T-helper 17 cell (primary cell): ENCODE results near the gene SAP25. TPM values are rescaled to one million over a fixed set of nuclear protein-coding genes. Genes with fewer than 3 reads are reported as not detected.

ENCODE experiments used
- ATAC-seq: fragments of 150-1000 bp; cut with Tn5 transposase; 2 replicates; pipeline ENCODE4 v1.10.0; 2021; ENCODE audit warnings: mild to moderate bottlenecking, moderate library complexity
- DNase-seq, 3 donors: peaks; one replicate each; pipeline versions ENCODE4 v3.0.0 to v3.0.0-alpha.2; 2020 to 2021
- H3K9me3 ChIP-seq: one replicate; pipeline ENCODE4 v1.7.0; 2013; ENCODE audit warnings: low read length, mild to moderate bottlenecking; ENCODE audit not compliant: control insufficient read depth, poor library complexity, severe bottlenecking
- H3K27ac Mint-ChIP-seq: one replicate; pipeline ENCODE4 v1.8.0; 2022; ENCODE audit warnings: mild to moderate bottlenecking, moderate library complexity, mixed read lengths
- H3K27me3 Mint-ChIP-seq: one replicate; pipeline ENCODE4 v1.8.0; 2022; ENCODE audit warnings: mixed read lengths
- H3K36me3 Mint-ChIP-seq: one replicate; pipeline ENCODE4 v1.8.0; 2022; ENCODE audit warnings: low read depth, mixed read lengths
- H3K4me1 Mint-ChIP-seq: one replicate; pipeline ENCODE4 v1.8.0; 2022; ENCODE audit warnings: mild to moderate bottlenecking, mixed read lengths
- H3K4me3 Mint-ChIP-seq: one replicate; pipeline ENCODE4 v1.8.0; 2022; ENCODE audit warnings: mild to moderate bottlenecking, moderate library complexity, mixed read lengths
- total RNA-seq, 4 donors: library from RNA in 2 of 4; stranded (reverse) in 2 of 4; gene quantifications; one replicate each; pipeline ENCODE4 v1.2.3 and lab custom pipeline; 2022 to 2026

The SAP25 gene
- total RNA-seq, 2 donors from 2014 or later = 33.1 to 43.1 TPM

- peak within 1 kb of the TSS; percentile 99 for H3K4me3 Mint-ChIP-seq
- H3K4me1 Mint-ChIP-seq = peaks cover 30% of the 10 kb centered on the region
- H3K36me3 Mint-ChIP-seq = peaks cover 6% of the 10 kb centered on the region
- no peaks in the 10 kb centered on the region for H3K9me3 ChIP-seq
- H3K27me3 Mint-ChIP-seq = no peaks in the 10 kb centered on the region
- peak; percentile 49 to 70 (median 69) for DNase-seq
- ATAC-seq = peak; percentile 32
- peak within 1 kb of the TSS; percentile 98 for H3K27ac Mint-ChIP-seq
Measured at GRCh38 chr7:100585511-100586265, 12.0 kb upstream of the SAP25 start, which contains the start of gene LRCH4. Gene LRCH4 (minus strand): TSS chr7:100586129. CDS start chr7:100586100, 29 bp downstream.

DNA sequence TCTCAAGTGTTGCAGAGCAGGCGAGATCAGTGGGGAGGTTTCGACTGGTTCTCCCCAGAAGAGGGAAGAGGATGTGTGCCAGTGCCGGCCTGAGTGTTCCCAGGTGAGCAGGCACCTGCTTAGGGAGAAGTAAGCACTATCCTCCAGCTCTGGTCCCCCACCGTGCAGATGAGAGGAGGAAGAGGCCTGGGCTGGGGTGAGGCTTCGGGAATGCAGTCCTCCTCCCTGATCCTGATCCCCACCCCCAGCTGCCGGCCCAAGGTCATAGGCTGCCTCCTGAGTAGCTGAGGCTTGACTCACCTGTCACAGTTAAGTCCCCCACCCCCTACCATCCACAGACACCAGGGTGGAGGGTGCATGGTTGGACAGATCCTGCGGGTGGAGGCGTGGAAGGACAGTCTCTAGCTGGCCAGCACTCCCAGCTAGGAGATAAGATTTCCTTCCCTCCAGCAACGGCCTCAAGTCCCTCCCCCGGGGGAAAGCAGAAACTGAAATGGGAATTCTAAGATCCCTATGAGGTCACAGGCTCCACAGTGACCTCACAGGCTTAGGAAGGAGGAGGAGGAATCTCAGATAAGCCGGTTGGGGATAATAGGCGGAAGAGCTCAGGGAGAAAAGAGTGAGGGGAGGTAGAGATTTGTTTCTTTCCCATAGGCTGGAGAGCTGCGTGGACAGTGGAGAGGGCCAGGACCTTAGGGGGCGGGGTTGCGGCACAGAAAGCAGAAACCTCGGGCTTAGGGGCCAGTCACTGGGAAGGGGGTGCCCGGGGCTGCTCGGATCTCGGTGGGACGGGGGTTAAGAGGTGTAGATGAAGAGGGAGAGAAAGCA is 11.2 kb upstream of the SAP25 start:
- Mint-ChIP-seq H3K4me1 (peaks cover 30% of the 10 kb centered on the region), H3K27me3 (no peaks in the 10 kb centered on the region), H3K27ac (peak overlapping the region; percentile 98), H3K36me3 (peaks cover 6% of the 10 kb centered on the region), H3K4me3 (peak overlapping the region; percentile 99)
- no peak for ATAC-seq
- DNase-seq = no peak
- no peaks in the 10 kb centered on the region for H3K9me3 ChIP-seq

GRCh38 chr7:100584054-100584682 is 10.5 kb upstream of the SAP25 start:
- Mint-ChIP-seq H3K27ac (peak overlapping the region; percentile 98), H3K36me3 (peaks cover 6% of the 10 kb centered on the region), H3K4me3 (peak overlapping the region; percentile 99), H3K27me3 (no peaks in the 10 kb centered on the region), H3K4me1 (peaks cover 26% of the 10 kb centered on the region)
- no peak for ATAC-seq
- DNase-seq = no peak
- no peaks in the 10 kb centered on the region for H3K9me3 ChIP-seq

GRCh38 chr7:100583132-100584053 is 9.7 kb upstream of the SAP25 start:
- H3K27ac Mint-ChIP-seq = peak overlapping the region; percentile 98
- H3K4me3 Mint-ChIP-seq = peak overlapping the region; percentile 99
- peaks cover 6% of the 10 kb centered on the region for H3K36me3 Mint-ChIP-seq
- no peaks in the 10 kb centered on the region for H3K9me3 ChIP-seq
- peaks cover 25% of the 10 kb centered on the region for H3K4me1 Mint-ChIP-seq
- ATAC-seq (peak; percentile 2), DNase-seq (peak in 2 of 3 donors; percentile 28 to 41)
- H3K27me3 Mint-ChIP-seq = no peaks in the 10 kb centered on the region

DNA sequence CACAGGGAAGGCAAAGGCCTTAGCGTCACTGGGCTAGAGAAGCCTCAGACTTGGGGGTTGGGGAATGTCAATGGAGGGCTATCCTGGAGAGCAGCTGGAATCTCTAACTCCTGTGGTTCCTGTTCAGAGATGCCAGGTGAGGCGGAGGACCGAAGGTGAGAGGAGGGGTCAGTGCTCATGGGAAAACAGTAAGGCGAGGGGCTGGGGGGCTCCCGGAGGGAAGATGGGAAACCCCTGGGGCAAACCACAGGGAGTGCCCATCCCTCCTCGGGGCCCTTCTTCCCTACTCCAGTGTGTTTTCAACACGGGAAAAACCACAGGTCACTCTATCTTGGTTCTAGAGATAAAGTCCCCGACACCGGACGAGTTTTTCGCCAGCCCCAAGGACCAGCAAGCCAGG is 8.9 kb upstream of the SAP25 start:
- H3K4me3 Mint-ChIP-seq = peak overlapping the region; percentile 99
- DNase-seq (no peak), ATAC-seq (no peak)
- peaks cover 6% of the 10 kb centered on the region for H3K36me3 Mint-ChIP-seq
- H3K4me1 Mint-ChIP-seq = peaks cover 25% of the 10 kb centered on the region
- H3K27ac Mint-ChIP-seq = peak overlapping the region; percentile 98
- no peaks in the 10 kb centered on the region for H3K9me3 ChIP-seq
- H3K27me3 Mint-ChIP-seq = no peaks in the 10 kb centered on the region

- H3K4me3 Mint-ChIP-seq = peak overlapping the region; percentile 99
- peaks cover 6% of the 10 kb centered on the region for H3K36me3 Mint-ChIP-seq
- peaks cover 25% of the 10 kb centered on the region for H3K4me1 Mint-ChIP-seq
- DNase-seq (no peak), ATAC-seq (no peak)
- H3K27ac Mint-ChIP-seq = peak overlapping the region; percentile 98
- no peaks in the 10 kb centered on the region for H3K27me3 Mint-ChIP-seq
- H3K9me3 ChIP-seq = no peaks in the 10 kb centered on the region
Measured at GRCh38 chr7:100582041-100582579, 8.4 kb upstream of the SAP25 start.

DNA sequence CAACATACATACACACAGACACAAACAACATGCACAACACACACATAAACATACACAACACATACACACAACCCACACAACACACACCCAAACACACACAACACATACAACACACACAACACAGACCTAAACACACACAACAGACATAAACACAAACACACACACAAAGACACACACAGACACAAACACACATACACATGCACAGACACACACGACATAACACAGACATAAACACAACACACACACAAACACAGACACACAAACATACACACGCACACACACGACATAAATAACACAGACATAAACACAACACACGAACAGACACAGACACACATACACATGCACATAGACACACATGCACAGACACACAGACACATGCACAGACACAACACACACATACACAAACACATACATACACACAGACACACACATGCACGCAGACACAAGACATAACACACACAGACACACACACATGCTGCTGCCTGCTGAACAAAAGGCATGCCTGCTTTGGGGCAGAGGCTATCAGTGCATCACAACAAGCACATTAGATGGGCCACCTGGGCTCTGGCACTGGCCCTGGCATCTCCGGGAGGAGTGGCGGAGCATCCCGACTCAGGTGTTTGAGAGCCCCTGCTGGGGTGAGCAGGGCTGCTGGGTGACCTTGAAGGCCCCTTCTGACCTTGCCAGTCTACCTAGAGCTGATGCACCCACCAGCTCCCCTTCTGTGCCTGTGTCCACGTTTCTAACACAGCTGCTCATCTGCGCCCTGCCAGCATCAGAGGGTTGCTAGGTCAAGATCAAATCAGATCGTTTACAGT is 7.0 kb upstream of the SAP25 start:
- peaks cover 6% of the 10 kb centered on the region for H3K36me3 Mint-ChIP-seq
- H3K27ac Mint-ChIP-seq = no peak overlapping the region
- no peaks in the 10 kb centered on the region for H3K27me3 Mint-ChIP-seq
- H3K4me3 Mint-ChIP-seq = no peak overlapping the region
- ATAC-seq = no peak
- peaks cover 22% of the 10 kb centered on the region for H3K4me1 Mint-ChIP-seq
- H3K9me3 ChIP-seq = no peaks in the 10 kb centered on the region
- no peak for DNase-seq

GRCh38 chr7:100578246-100579183 is 4.8 kb upstream of the SAP25 start:
- DNase-seq = no peak
- ATAC-seq = no peak
- H3K36me3 Mint-ChIP-seq = no peaks in the 10 kb centered on the region
- no peaks in the 10 kb centered on the region for H3K9me3 ChIP-seq
- peaks cover 17% of the 10 kb centered on the region for H3K4me1 Mint-ChIP-seq
- H3K4me3 Mint-ChIP-seq = no peak overlapping the region
- H3K27ac Mint-ChIP-seq = peak overlapping the region; percentile 47
- no peaks in the 10 kb centered on the region for H3K27me3 Mint-ChIP-seq

- no peaks in the 10 kb centered on the region for H3K9me3 ChIP-seq
- Mint-ChIP-seq H3K4me3 (no peak overlapping the region), H3K27me3 (no peaks in the 10 kb centered on the region), H3K36me3 (no peaks in the 10 kb centered on the region), H3K4me1 (peaks cover 11% of the 10 kb centered on the region), H3K27ac (no peak overlapping the region)
- ATAC-seq (no peak), DNase-seq (no peak)
Measured at GRCh38 chr7:100577507-100577906, 3.8 kb upstream of the SAP25 start.

- H3K4me3 Mint-ChIP-seq = no peak overlapping the region
- DNase-seq (no peak), ATAC-seq (no peak)
- H3K27ac Mint-ChIP-seq = no peak overlapping the region
- no peaks in the 10 kb centered on the region for H3K27me3 Mint-ChIP-seq
- peaks cover 9% of the 10 kb centered on the region for H3K4me1 Mint-ChIP-seq
- no peaks in the 10 kb centered on the region for H3K36me3 Mint-ChIP-seq
- H3K9me3 ChIP-seq = no peaks in the 10 kb centered on the region
Measured at GRCh38 chr7:100577103-100577502, 3.4 kb upstream of the SAP25 start.
